Epithelial cell of proximal tubule (primary cell): ENCODE data around the gene PTOV1. TPM values are rescaled to one million over a fixed set of nuclear protein-coding genes. Genes with fewer than 3 reads are reported as not detected.

Experiments
- DNase-seq: peaks from one replicate; pipeline ENCODE4 v3.0.0-alpha.2; 2011; ENCODE audit warnings: low read depth
- H3K4me3 ChIP-seq: 2 replicates; pipeline ENCODE4 v1.5.1; 2011; ENCODE audit warnings: low read depth, mild to moderate bottlenecking, low read length
- CTCF ChIP-seq: conservative IDR thresholded peaks from 2 replicates; pipeline ENCODE4 v1.5.1; 2012; ENCODE audit warnings: low read depth, mild to moderate bottlenecking, low read length
- total RNA-seq: library from RNA; depleted of rRNA; stranded (reverse); fragments of >200 nt; gene quantifications from 2 replicates; pipeline ENCODE4 v1.2.3, GENCODE V29; 2015

Gene PTOV1
- total RNA-seq, 1 donor from 2014 or later: 121 TPM

- no peak for TF ChIP-seq CTCF
- no peak overlapping the region for H3K4me3 ChIP-seq
- no peak for DNase-seq
These were observed 21.5 kb downstream of the PTOV1 start for GRCh38 chr19:49872245-49873128.

GRCh38 chr19:49873129-49873521, 22.2 kb downstream of the PTOV1 start:
- DNase-seq: no peak
- TF ChIP-seq CTCF: no peak
- no peak overlapping the region for H3K4me3 ChIP-seq

GRCh38 chr19:49873834-49874233, 22.9 kb downstream of the PTOV1 start:
- no peak for TF ChIP-seq CTCF

GRCh38 chr19:49874503-49875157, 23.7 kb downstream of the PTOV1 start:
- H3K4me3 ChIP-seq: no peak overlapping the region
- no peak for TF ChIP-seq CTCF
- DNase-seq: no peak

More at GRCh38 chr19:49873834-49874233, 22.9 kb downstream of the PTOV1 start:
- H3K4me3 ChIP-seq: no peak overlapping the region
- DNase-seq: no peak

GRCh38 chr19:49875177-49875576, 24.2 kb downstream of the PTOV1 start:
- H3K4me3 ChIP-seq: peak overlapping the region; percentile 61
- no peak for TF ChIP-seq CTCF
- DNase-seq: no peak

- no peak for TF ChIP-seq CTCF
- DNase-seq: no peak
These were observed 25.0 kb downstream of the PTOV1 start for GRCh38 chr19:49875857-49876421.

More at GRCh38 chr19:49875857-49876421, 25.0 kb downstream of the PTOV1 start:
- peak overlapping the region; percentile 61 for H3K4me3 ChIP-seq
